GM12892 (cell line): ENCODE results near the gene MTRR.

Experiments
- POLR2A ChIP-seq: IDR thresholded peaks from 2 replicates; pipeline ENCODE4 v1.6.1; 2011; ENCODE audit warnings: low read depth, low read length, control low read depth
- POLR2AphosphoS5 ChIP-seq: IDR thresholded peaks from 2 replicates; pipeline ENCODE4 v1.6.1; 2011; ENCODE audit warnings: low read depth, low read length, control low read depth

DNA sequence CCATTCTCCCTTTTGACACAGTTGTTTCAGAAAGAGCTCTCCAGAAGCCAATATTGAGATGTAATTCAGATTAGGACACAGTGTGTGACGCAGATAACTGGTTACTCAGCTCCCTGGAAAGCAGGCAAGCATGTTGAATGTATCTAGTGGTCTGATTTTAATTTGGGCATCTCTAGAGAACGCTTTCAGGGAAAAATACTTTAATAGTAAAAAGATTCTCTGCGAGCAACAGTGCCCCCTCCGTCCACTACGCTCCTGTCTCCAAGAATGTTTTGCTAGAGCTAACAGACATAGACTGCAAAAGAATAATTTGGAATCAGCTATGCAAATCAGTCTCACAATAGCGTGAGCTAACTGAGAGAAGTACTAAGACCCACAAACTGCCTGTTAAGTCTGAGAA is 41.3 kb upstream of the MTRR start:
- no peak for TF ChIP-seq POLR2A
- TF ChIP-seq POLR2AphosphoS5, result no peak
